Liver (tissue), 3 donors: ENCODE data around the gene DNASE2.

ENCODE experiments used
- ATF3 ChIP-seq: IDR thresholded peaks from 2 replicates; pipeline ENCODE4 v1.6.1; 2016; ENCODE audit warnings: antibody characterized with exemption
- CTCF ChIP-seq: fragments of 150-350 bp; IDR thresholded peaks from 2 replicates; pipeline ENCODE4 v1.5.1; 2017; ENCODE audit warnings: improper control_type of control experiment, low read depth, low read length; ENCODE audit not compliant: missing input control
- EGR1 ChIP-seq, 2 donors: IDR thresholded peaks; 2 replicates each; pipeline ENCODE4 v1.6.1; 2016 to 2018; ENCODE audit warnings: antibody characterized with exemption in 2 of 2, low read depth in 2 of 2
- GABPA ChIP-seq, 2 donors: IDR thresholded peaks in 1 of 2; conservative IDR thresholded peaks in 1 of 2; 2 replicates each; pipeline ENCODE4 v1.6.1; 2016; ENCODE audit warnings: antibody characterized with exemption in 2 of 2, mild to moderate bottlenecking in 1 of 2, moderate library complexity in 1 of 2
- JUND ChIP-seq, 2 donors: IDR thresholded peaks; 2 replicates each; pipeline ENCODE4 v1.6.1; 2016; ENCODE audit warnings: antibody characterized with exemption in 2 of 2
- MAX ChIP-seq: IDR thresholded peaks from 2 replicates; pipeline ENCODE4 v1.6.1; 2016; ENCODE audit warnings: antibody characterized with exemption
- RAD21 ChIP-seq, 2 donors: IDR thresholded peaks; 2 replicates each; pipeline ENCODE4 v1.6.1; 2016; ENCODE audit warnings: antibody characterized with exemption in 2 of 2, mild to moderate bottlenecking in 2 of 2
- RXRA ChIP-seq, 2 donors: IDR thresholded peaks; 2 replicates each; pipeline ENCODE4 v1.6.1; 2017 to 2018; ENCODE audit warnings: antibody characterized with exemption in 2 of 2, mild to moderate bottlenecking in 1 of 2
- TAF1 ChIP-seq: conservative IDR thresholded peaks from 2 replicates; pipeline ENCODE4 v1.6.1; 2016; ENCODE audit warnings: antibody characterized with exemption, mild to moderate bottlenecking
- YY1 ChIP-seq: IDR thresholded peaks from 2 replicates; pipeline ENCODE4 v1.6.1; 2016; ENCODE audit warnings: antibody characterized with exemption, mild to moderate bottlenecking
- ZBTB33 ChIP-seq: IDR thresholded peaks from 2 replicates; pipeline ENCODE4 v1.6.1; 2016; ENCODE audit warnings: antibody characterized with exemption
- donor health status: healthy.
- donor health status: healthy.

GRCh38 chr19:12891553-12892021, 10.3 kb upstream of the DNASE2 start:
- TF ChIP-seq CTCF (no peak), EGR1 (IDR thresholded peaks at IDR 0.05; ENCODE audit: low read depth in 2 of 2) (no peak), GABPA (IDR thresholded peaks at IDR 0.05 in 1 of 2, conservative IDR thresholded peaks at IDR 0.05 in 1 of 2) (no peak), RAD21 (IDR thresholded peaks at IDR 0.05) (no peak), TAF1 (no peak), YY1 (no peak), RXRA (IDR thresholded peaks at IDR 0.05) (no peak), JUND (IDR thresholded peaks at IDR 0.05) (no peak), MAX (no peak), ATF3 (no peak), ZBTB33 (no peak)
